Astrocyte of the cerebellum (primary cell): Measurements from ENCODE around the gene MATN3.

Experiments
- DNase-seq: peaks from one replicate; pipeline ENCODE4 v3.0.0-alpha.2; 2011; ENCODE audit warnings: low read depth
- H3K4me3 ChIP-seq: 2 replicates; pipeline ENCODE4 v1.5.1; 2011; ENCODE audit warnings: mild to moderate bottlenecking, low read depth, low read length, moderate library complexity
- in situ Hi-C: cut with HindIII; loops from 2 replicates; pipeline ENCODE4 v1.10.0; 2017; ENCODE audit warnings: low sequenced_read_pairs
- TF ChIP-seq, protein P1 (sequence below): IDR thresholded peaks from 2 replicates; pipeline ENCODE4 v1.5.1; 2012; ENCODE audit warnings: low read length, low read depth, moderate library complexity, mild to moderate bottlenecking; ENCODE audit errors: missing control alignments

MATN3 gene

DNA sequence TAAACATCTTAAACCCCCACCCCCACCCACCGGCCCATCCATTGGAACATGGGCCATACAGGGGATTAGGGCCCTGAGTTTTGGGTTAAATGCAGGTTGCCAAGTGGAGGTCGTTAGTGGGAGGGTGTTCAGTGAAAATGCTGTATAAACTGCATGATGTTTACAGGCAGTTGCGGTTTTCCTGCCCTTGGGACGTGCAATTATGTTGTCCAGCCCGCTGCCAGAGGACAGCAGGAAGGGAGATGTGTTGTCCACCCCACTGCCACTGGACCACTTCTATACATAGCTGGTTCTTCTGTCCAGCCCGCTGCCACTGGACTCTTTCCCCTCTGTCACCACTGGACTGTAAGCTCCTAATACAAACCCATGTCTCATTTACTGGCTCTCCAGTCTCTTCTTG, 41.7 kb upstream of the MATN3 start:
- in situ Hi-C loops = no loop called here
- H3K4me3 ChIP-seq = no peak overlapping the region
- no peak for DNase-seq
- TF ChIP-seq, protein P1, sequence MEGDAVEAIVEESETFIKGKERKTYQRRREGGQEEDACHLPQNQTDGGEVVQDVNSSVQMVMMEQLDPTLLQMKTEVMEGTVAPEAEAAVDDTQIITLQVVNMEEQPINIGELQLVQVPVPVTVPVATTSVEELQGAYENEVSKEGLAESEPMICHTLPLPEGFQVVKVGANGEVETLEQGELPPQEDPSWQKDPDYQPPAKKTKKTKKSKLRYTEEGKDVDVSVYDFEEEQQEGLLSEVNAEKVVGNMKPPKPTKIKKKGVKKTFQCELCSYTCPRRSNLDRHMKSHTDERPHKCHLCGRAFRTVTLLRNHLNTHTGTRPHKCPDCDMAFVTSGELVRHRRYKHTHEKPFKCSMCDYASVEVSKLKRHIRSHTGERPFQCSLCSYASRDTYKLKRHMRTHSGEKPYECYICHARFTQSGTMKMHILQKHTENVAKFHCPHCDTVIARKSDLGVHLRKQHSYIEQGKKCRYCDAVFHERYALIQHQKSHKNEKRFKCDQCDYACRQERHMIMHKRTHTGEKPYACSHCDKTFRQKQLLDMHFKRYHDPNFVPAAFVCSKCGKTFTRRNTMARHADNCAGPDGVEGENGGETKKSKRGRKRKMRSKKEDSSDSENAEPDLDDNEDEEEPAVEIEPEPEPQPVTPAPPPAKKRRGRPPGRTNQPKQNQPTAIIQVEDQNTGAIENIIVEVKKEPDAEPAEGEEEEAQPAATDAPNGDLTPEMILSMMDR = no peak

DNA sequence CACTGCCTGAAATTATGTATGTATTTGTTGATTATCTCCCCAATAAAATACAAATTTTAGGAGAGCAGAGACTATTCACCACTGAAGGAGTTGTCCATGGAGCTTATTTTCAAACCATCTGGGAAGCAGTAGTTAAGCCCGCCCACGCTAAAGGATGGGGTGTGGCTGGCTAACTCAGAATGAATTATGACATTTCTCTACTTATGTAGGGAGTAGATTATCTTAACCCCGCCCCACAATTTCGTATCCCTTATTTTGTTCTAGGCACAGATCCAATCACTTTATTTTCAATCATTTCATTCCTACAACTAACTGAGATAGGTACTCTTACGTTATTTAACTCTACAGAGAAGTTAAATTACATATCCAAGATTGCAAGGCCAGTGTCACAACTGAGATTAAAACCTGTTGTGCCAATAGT, 40.4 kb upstream of the MATN3 start:
- TF ChIP-seq, protein P1 = no peak
- in situ Hi-C loops = no loop called here
- DNase-seq = peak; percentile 31
- H3K4me3 ChIP-seq = peak overlapping the region; percentile 89

DNA sequence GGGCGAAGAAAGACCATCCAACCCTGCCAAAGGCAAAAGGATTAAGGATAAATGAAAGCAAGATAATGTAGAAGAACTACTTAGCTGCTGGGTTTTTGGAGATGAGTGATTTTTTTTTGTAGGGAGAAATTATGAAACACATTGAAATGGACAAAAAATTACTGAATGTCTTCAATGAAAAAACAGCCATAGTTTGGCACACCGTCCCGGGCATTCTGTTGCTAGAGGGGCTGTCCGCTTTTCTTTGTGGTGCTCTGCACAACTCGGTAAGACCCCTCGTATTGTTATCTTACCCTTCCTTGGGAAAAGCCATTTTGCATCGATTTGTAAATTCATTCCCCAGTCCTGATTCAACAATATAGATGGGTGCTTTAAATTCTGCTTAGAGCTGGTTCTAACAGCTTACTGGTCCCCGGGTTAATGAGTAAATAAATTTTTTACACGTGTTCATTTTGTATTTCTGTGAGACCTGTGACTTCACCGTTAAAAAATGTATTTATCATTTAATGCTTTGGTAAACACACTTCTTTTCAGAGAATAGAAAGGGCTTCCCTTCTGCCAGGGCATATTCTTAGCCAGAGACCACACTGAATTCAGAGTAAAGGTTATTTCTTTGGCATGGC, 39.9 kb upstream of the MATN3 start:
- in situ Hi-C loops = no loop called here
- DNase-seq = no peak
- TF ChIP-seq, protein P1 = no peak
- peak overlapping the region; percentile 89 for H3K4me3 ChIP-seq

DNA sequence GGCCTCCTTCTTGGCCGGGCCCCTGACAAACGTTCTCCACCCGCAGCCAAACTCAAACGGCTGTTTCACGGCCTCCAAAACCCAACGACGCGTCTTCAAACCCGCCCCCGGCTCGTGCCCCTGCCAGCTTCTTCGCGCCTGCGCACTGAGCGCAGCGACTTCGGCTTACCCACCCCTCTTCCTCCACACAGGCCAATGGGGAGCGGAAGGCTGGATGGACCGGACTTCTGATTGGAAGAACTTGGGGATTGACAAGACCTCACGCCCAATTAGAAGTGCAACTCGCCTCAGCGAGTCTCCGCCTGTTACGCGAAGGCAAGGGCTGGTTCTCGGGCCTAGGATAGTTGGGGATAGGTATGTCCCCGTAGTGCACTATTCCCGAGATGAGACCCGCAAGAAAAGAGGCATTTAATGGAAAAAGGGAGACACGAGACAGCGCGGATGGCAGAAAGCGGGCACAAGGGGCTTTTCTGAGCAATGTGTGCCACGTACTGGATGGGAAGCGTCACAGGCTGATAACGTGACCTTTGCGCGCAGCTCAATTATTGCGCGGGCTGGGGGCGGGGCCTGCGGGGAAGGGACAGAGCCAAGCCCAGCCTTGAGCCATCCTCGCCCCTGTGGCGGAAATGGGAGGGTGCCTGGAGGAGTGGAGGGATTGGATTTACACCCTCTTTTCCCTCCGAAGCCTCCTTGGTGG, 39.2 kb upstream of the MATN3 start, which contains the start of gene LAPTM4A:
Gene LAPTM4A, minus strand, starts transcription at position 97 of the 697 bp plus-strand sequence. CDS start 108 bp downstream, outside the sequence.
- TF ChIP-seq, protein P1 = no peak
- in situ Hi-C loops = no loop called here
- peak within 1 kb of the TSS; percentile 89 for H3K4me3 ChIP-seq
- DNase-seq = peak; percentile 100

DNA sequence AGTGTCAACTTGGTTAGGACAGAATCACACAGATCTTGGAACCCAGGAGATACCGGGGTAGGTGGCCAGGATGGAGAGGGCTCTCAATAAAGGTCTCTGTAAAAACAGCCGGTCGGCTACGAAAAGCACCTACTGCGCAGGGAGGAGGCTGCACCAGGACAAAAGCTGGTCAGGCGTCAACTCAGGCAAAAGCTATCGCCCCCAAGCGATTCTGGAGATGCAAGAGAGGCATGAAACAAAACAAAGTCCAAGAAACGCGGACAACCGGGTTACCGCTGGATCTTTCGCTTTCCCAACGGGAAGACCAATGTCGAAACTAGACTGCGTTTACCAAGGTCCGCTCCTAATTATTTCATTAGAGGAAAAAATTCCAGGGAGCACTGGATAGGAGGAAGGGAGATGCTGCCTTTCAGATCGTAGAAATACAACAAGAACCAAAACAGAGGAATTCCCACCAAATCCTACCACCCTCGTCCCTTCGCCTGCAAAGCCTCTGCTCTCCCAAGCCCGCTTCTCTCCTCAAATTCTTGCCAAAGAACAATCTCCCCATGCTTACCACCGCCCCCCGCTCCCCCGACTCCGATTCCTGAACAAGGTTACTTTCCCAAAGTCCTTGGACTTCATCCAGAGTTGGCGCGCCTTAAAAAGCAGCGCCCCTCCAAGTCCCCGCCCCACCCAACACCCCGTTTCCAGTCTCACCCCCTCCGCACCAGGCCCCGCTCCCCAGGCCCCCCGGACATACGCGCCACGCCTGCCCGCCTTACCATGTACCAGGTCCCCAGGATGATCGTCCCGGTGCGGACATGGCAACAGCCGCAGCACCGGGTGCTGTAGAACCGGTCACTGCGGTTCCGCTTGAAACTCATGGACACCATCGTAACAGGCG, 38.4 kb upstream of the MATN3 start:
- in situ Hi-C loops = no loop called here

More for the DNA sequence above, 38.4 kb upstream of the MATN3 start:
- DNase-seq = peak; percentile 31
- H3K4me3 ChIP-seq = peak overlapping the region; percentile 89
- TF ChIP-seq, protein P1 = peak; percentile 31
